ENCODE data around the gene MDC1.
"Not testable (repeated sequence)": the region's sequence is repeated elsewhere in the genome, so short reads cannot be mapped to it uniquely, and the experiment has no call there.

The MDC1 gene

GRCh38 chr6:30678964-30679726 is 37.9 kb downstream of the MDC1 start:
- DNase-seq = peak; percentile 94

- no peak for DNase-seq
Measured at GRCh38 chr6:30676660-30677285, 40.3 kb downstream of the MDC1 start.

GRCh38 chr6:30672445-30673253 is 44.4 kb downstream of the MDC1 start, which contains the start of gene DHX16:
DHX16 (minus strand) TSS chr6:30673006; CDS start chr6:30672841, 165 bp downstream.
- DNase-seq = peak; percentile 97

- no peak for DNase-seq
Measured at GRCh38 chr6:30670760-30671527, 46.1 kb downstream of the MDC1 start.

GRCh38 chr6:30666300-30666699 is 50.8 kb downstream of the MDC1 start:
- DNase-seq = not testable (repeated sequence)

- DNase-seq = no peak
Measured at GRCh38 chr6:30664994-30665767, 51.9 kb downstream of the MDC1 start.

- DNase-seq = not testable (repeated sequence)
Measured at GRCh38 chr6:30657922-30658321, 59.2 kb downstream of the MDC1 start.

- no peak for DNase-seq
Measured at GRCh38 chr6:30657454-30657853, 59.6 kb downstream of the MDC1 start.

GRCh38 chr6:30656513-30656912 is 60.6 kb downstream of the MDC1 start:
- no peak for DNase-seq

GRCh38 chr6:30655743-30656094 is 61.4 kb downstream of the MDC1 start:
- no peak for DNase-seq

- DNase-seq = no peak
Measured at GRCh38 chr6:30654798-30655742, 62.0 kb downstream of the MDC1 start.

- DNase-seq = no peak
Measured at GRCh38 chr6:30651143-30651542, 65.9 kb downstream of the MDC1 start.

Measured in islet precursor cell (in vitro differentiated cells).